ENCODE data around the gene GPC1. TPM values are rescaled to one million over a fixed set of nuclear protein-coding genes. Genes with fewer than 3 reads are reported as not detected.
"Not testable (repeated sequence)": the region's sequence is repeated elsewhere in the genome, so short reads cannot be mapped to it uniquely, and the experiment has no call there.

The GPC1 gene, protein sequence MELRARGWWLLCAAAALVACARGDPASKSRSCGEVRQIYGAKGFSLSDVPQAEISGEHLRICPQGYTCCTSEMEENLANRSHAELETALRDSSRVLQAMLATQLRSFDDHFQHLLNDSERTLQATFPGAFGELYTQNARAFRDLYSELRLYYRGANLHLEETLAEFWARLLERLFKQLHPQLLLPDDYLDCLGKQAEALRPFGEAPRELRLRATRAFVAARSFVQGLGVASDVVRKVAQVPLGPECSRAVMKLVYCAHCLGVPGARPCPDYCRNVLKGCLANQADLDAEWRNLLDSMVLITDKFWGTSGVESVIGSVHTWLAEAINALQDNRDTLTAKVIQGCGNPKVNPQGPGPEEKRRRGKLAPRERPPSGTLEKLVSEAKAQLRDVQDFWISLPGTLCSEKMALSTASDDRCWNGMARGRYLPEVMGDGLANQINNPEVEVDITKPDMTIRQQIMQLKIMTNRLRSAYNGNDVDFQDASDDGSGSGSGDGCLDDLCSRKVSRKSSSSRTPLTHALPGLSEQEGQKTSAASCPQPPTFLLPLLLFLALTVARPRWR
- total RNA-seq, result 10 to 100 TPM in 3 of 4 donors, under 1 TPM in 1; 0.88 to 62.2 (median 43.4) TPM

DNA sequence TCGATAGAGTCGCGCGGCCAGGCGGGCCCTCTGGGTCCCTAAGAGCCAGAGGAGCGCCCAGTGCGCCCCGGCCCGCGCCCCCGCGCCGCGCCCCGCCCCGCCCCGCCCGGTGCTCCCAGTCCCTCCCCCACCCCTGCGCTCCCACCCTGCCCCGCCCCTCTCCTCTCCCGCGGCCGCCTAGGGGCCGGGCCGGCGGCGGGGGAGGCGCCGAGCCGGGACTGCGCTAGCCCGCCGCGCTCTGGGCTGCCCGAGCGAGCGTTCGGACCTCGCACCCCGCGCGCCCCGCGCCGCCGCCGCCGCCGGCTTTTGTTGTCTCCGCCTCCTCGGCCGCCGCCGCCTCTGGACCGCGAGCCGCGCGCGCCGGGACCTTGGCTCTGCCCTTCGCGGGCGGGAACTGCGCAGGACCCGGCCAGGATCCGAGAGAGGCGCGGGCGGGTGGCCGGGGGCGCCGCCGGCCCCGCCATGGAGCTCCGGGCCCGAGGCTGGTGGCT is at the start of gene GPC1:
Gene GPC1 (plus strand): TSS at position 207 of the 491 bp plus-strand sequence. CDS start 256 bp downstream, at position 463.
- intact Hi-C loops (cut with DNase I; ENCODE audit: low total_unique reads), result loop anchor here (5.0 kb wide), 1 partner anchor 203 kb away; no protein-coding TSS in a partner anchor
- Histone ChIP-seq H3K4me1 (peaks cover 0 to 16% of the 10 kb centered on the region in 2 donors), H3K27ac (peak within 1 kb of the TSS; percentile 88 to 89), H3K9me3 (no peaks in the 10 kb centered on the region), H3K27me3 (no peaks in the 10 kb centered on the region), H3K4me3 (peak within 1 kb of the TSS; percentile 42 to 92), H3K36me3 (no peaks in the 10 kb centered on the region)
- TF ChIP-seq CTCF (IDR thresholded peaks at IDR 0.05), result peak in 2 of 4 experiments; percentile 26 to 27
- peak in 1 of 2 donors; percentile 61 for TF ChIP-seq POLR2A (IDR thresholded peaks at IDR 0.05)
- DNase-seq, result peak; percentile 66 to 73

GRCh38 chr2:240386326-240386725 is 49.1 kb upstream of the GPC1 start:
- Histone ChIP-seq H3K36me3 (no peaks in the 10 kb centered on the region), H3K27ac (no peak overlapping the region), H3K9me3 (no peaks in the 10 kb centered on the region), H3K4me3 (no peak overlapping the region), H3K4me1 (no peaks in the 10 kb centered on the region), H3K27me3 (no peaks in the 10 kb centered on the region)
- intact Hi-C loops (cut with DNase I; ENCODE audit: low total_unique reads), result no loop called here
- no peak for DNase-seq
- no peak for TF ChIP-seq CTCF (IDR thresholded peaks at IDR 0.05)

GRCh38 chr2:240386743-240387142 is 48.7 kb upstream of the GPC1 start:
- H3K36me3 ChIP-seq; H3K4me1 ChIP-seq; H3K27ac ChIP-seq; H3K4me3 ChIP-seq; H3K9me3 ChIP-seq; intact Hi-C loops (cut with DNase I; ENCODE audit: low total_unique reads); DNase-seq; H3K27me3 ChIP-seq: not testable (repeated sequence)

- Histone ChIP-seq H3K9me3 (no peaks in the 10 kb centered on the region), H3K4me3 (no peak overlapping the region), H3K27me3 (no peaks in the 10 kb centered on the region), H3K36me3 (no peaks in the 10 kb centered on the region), H3K27ac (no peak overlapping the region), H3K4me1 (no peaks in the 10 kb centered on the region)
- TF ChIP-seq CTCF (IDR thresholded peaks at IDR 0.05) (no peak), POLR2A (IDR thresholded peaks at IDR 0.05) (no peak)
- intact Hi-C loops (cut with DNase I; ENCODE audit: low total_unique reads), result no loop called here
- DNase-seq, result no peak
Measured at GRCh38 chr2:240387325-240387668, 48.2 kb upstream of the GPC1 start.

GRCh38 chr2:240387669-240388358 is 47.6 kb upstream of the GPC1 start:
- Histone ChIP-seq H3K4me3 (no peak overlapping the region), H3K27me3 (no peaks in the 10 kb centered on the region), H3K36me3 (no peaks in the 10 kb centered on the region), H3K4me1 (no peaks in the 10 kb centered on the region), H3K27ac (no peak overlapping the region), H3K9me3 (no peaks in the 10 kb centered on the region)
- DNase-seq, result peak; percentile 62 to 67
- intact Hi-C loops (cut with DNase I; ENCODE audit: low total_unique reads), result no loop called here
- TF ChIP-seq CTCF (IDR thresholded peaks at IDR 0.05) (no peak), POLR2A (IDR thresholded peaks at IDR 0.05) (no peak)

Data from uterus (tissue), 4 donors.